T-helper 1 cell (primary cell): ENCODE results near the gene CARD19.

Experiments
- DNase-seq, 5 donors: peaks; one replicate each; pipeline ENCODE4 v3.0.0-alpha.2; 2012 to 2020

Gene CARD19

GRCh38 chr9:93121316-93122241 lies 25.6 kb downstream of the CARD19 start:
- DNase-seq = no peak

GRCh38 chr9:93122721-93123221 lies 26.8 kb downstream of the CARD19 start:
- DNase-seq = no peak

GRCh38 chr9:93123561-93124283 lies 27.7 kb downstream of the CARD19 start:
- peak in 1 of 5 donors; percentile 5 for DNase-seq

GRCh38 chr9:93124793-93125192 lies 28.8 kb downstream of the CARD19 start:
- DNase-seq = no peak

- DNase-seq = no peak
Measured at GRCh38 chr9:93125331-93125894, 29.4 kb downstream of the CARD19 start.

- peak in 2 of 5 donors; percentile 7 to 53 for DNase-seq
Measured at GRCh38 chr9:93126151-93126781, 30.2 kb downstream of the CARD19 start.

- DNase-seq = peak in 1 of 5 donors; percentile 9
Measured at GRCh38 chr9:93126825-93127368, 30.9 kb downstream of the CARD19 start.

- peak in 1 of 5 donors; percentile 6 for DNase-seq
Measured at GRCh38 chr9:93127395-93127911, 31.4 kb downstream of the CARD19 start.

- DNase-seq = no peak
Measured at GRCh38 chr9:93128011-93128714, 32.1 kb downstream of the CARD19 start.

GRCh38 chr9:93128715-93129224 lies 32.8 kb downstream of the CARD19 start:
- DNase-seq = no peak

- DNase-seq = no peak
Measured at GRCh38 chr9:93129286-93129685, 33.3 kb downstream of the CARD19 start.

GRCh38 chr9:93129691-93130500 lies 33.9 kb downstream of the CARD19 start:
- DNase-seq = no peak

- DNase-seq = no peak
Measured at GRCh38 chr9:93130861-93131481, 35.0 kb downstream of the CARD19 start.

- no peak for DNase-seq
Measured at GRCh38 chr9:93131599-93132286, 35.7 kb downstream of the CARD19 start.

- DNase-seq = no peak
Measured at GRCh38 chr9:93132287-93132927, 36.4 kb downstream of the CARD19 start.

- DNase-seq = peak in 2 of 5 donors; percentile 46 to 50
Measured at GRCh38 chr9:93132946-93133680, 37.1 kb downstream of the CARD19 start.

GRCh38 chr9:93133681-93134014 lies 37.6 kb downstream of the CARD19 start:
- peak in 2 of 5 donors; percentile 38 to 51 for DNase-seq
